CD4-positive, CD25-positive, alpha-beta regulatory T cell (primary cell): ENCODE data around the gene CERS6. TPM values are rescaled to one million over a fixed set of nuclear protein-coding genes. Genes with fewer than 3 reads are reported as not detected.
A peak's percentile ranks its signal among the peaks of the same experiment; 100 is the strongest.

Experiments
- ATAC-seq, 2 donors: fragments of 150-1000 bp; cut with Tn5 transposase; one replicate each; pipeline ENCODE4 v1.10.0; 2021; ENCODE audit warnings: low read depth in 2 of 2, moderate number of reproducible peaks in 2 of 2, moderate library complexity in 1 of 2
- DNase-seq, 3 donors: peaks; one replicate each; pipeline versions ENCODE4 v3.0.0 to v3.0.0-alpha.2; 2012 to 2022; ENCODE audit warnings: mixed read lengths in 1 of 3
- H3K27ac ChIP-seq: one replicate; pipeline ENCODE4 v1.7.0; 2013; ENCODE audit warnings: mild to moderate bottlenecking, low read length; ENCODE audit not compliant: insufficient read depth, poor library complexity, severe bottlenecking
- H3K27me3 ChIP-seq: one replicate; pipeline ENCODE4 v1.7.0; 2013; ENCODE audit warnings: low read length; ENCODE audit not compliant: control insufficient read depth, insufficient read depth
- H3K36me3 ChIP-seq: one replicate; pipeline ENCODE4 v1.7.0; 2013; ENCODE audit warnings: mild to moderate bottlenecking, low read length, moderate library complexity; ENCODE audit not compliant: control insufficient read depth, insufficient read depth
- H3K4me1 ChIP-seq: 2 replicates; pipeline ENCODE4 v1.7.0; 2013; ENCODE audit warnings: mild to moderate bottlenecking, low read length; ENCODE audit not compliant: insufficient read depth, control insufficient read depth, poor library complexity, severe bottlenecking
- H3K4me3 ChIP-seq: one replicate; pipeline ENCODE4 v1.7.0; 2013; ENCODE audit warnings: low read depth, mild to moderate bottlenecking, low read length, moderate library complexity
- H3K9me3 ChIP-seq, 2 experiments: 1 replicate in 1 of 2; 2 replicates in 1 of 2; pipeline ENCODE4 v1.7.0; 2013; ENCODE audit warnings: low read length in 2 of 2, mild to moderate bottlenecking in 1 of 2, moderate library complexity in 1 of 2; ENCODE audit not compliant: control insufficient read depth in 2 of 2
- H3K27ac Mint-ChIP-seq, 3 donors: one replicate each; pipeline ENCODE4 v1.8.0; 2020 to 2022; ENCODE audit warnings: mild to moderate bottlenecking in 3 of 3, mixed read lengths in 3 of 3, moderate library complexity in 2 of 3
- H3K27me3 Mint-ChIP-seq: one replicate; pipeline ENCODE4 v1.8.0; 2022; ENCODE audit warnings: mild to moderate bottlenecking, mixed read lengths
- H3K36me3 Mint-ChIP-seq: one replicate; pipeline ENCODE4 v1.8.0; 2020; ENCODE audit warnings: mixed read lengths
- H3K4me1 Mint-ChIP-seq, 4 donors: one replicate each; pipeline ENCODE4 v1.8.0; 2020 to 2022; ENCODE audit warnings: mixed read lengths in 4 of 4, mild to moderate bottlenecking in 1 of 4
- H3K4me3 Mint-ChIP-seq, 4 donors: one replicate each; pipeline ENCODE4 v1.8.0; 2020 to 2022; ENCODE audit warnings: mild to moderate bottlenecking in 4 of 4, mixed read lengths in 4 of 4, moderate library complexity in 3 of 4
- H3K9me3 Mint-ChIP-seq, 7 donors: one replicate each; pipeline ENCODE4 v1.8.0; 2020 to 2022; ENCODE audit warnings: mixed read lengths in 7 of 7, mild to moderate bottlenecking in 3 of 7, moderate library complexity in 2 of 7
- polyA plus RNA-seq, 4 donors: library from polyadenylated mRNA; unstranded; fragments of 300-500 nt; fragmentation: Illumina TruSeq; gene quantifications; one replicate each; pipeline ENCODE4 v1.2.3, GENCODE V29; 2021
- total RNA-seq: library from RNA; stranded (reverse); gene quantifications from one replicate; pipeline ENCODE4 v1.2.3, GENCODE V29; 2022

Gene CERS6
- total and polyA plus RNA-seq, 5 donors from 2014 or later = 1.3 to 5.3 (median 3.6) TPM

GRCh38 chr2:168717790-168718502, 261.9 kb downstream of the CERS6 start:
- Mint-ChIP-seq H3K36me3 (peaks cover 17% of the 10 kb centered on the region), H3K27me3 (peaks cover under 1% of the 10 kb centered on the region), H3K9me3 (no peaks in the 10 kb centered on the region), H3K4me1 (peaks cover 2 to 7% (median 6%) of the 10 kb centered on the region in 4 donors), H3K27ac (no peak overlapping the region), H3K4me3 (peak overlapping the region in 1 of 4 donors; percentile 39)
- Histone ChIP-seq H3K4me3 (no peak overlapping the region), H3K4me1 (peaks cover 8% of the 10 kb centered on the region), H3K27ac (no peak overlapping the region), H3K36me3 (no peaks in the 10 kb centered on the region), H3K27me3 (no peaks in the 10 kb centered on the region), H3K9me3 (no peaks in the 10 kb centered on the region)
- ATAC-seq = no peak
- no peak for DNase-seq

- no peak for ATAC-seq
- no peaks in the 10 kb centered on the region for H3K36me3 ChIP-seq
- no peak overlapping the region for H3K27ac ChIP-seq
- H3K9me3 Mint-ChIP-seq = no peaks in the 10 kb centered on the region
- no peak overlapping the region for H3K4me3 Mint-ChIP-seq
- no peak for DNase-seq
- no peak overlapping the region for H3K4me3 ChIP-seq
- H3K27me3 ChIP-seq = no peaks in the 10 kb centered on the region
- no peak overlapping the region for H3K27ac Mint-ChIP-seq
- H3K4me1 Mint-ChIP-seq = peaks cover 4 to 7% (median 6%) of the 10 kb centered on the region in 4 donors
- H3K4me1 ChIP-seq = peaks cover 8% of the 10 kb centered on the region
- H3K9me3 ChIP-seq = no peaks in the 10 kb centered on the region
- no peaks in the 10 kb centered on the region for H3K27me3 Mint-ChIP-seq
- H3K36me3 Mint-ChIP-seq = peaks cover 19% of the 10 kb centered on the region
Observed at GRCh38 chr2:168718622-168719021, 262.6 kb downstream of the CERS6 start.

- Mint-ChIP-seq H3K27me3 (no peaks in the 10 kb centered on the region), H3K4me3 (no peak overlapping the region), H3K36me3 (peaks cover 25% of the 10 kb centered on the region), H3K9me3 (no peaks in the 10 kb centered on the region), H3K4me1 (peaks cover 4 to 7% (median 6%) of the 10 kb centered on the region in 4 donors), H3K27ac (no peak overlapping the region)
- Histone ChIP-seq H3K9me3 (no peaks in the 10 kb centered on the region), H3K4me3 (no peak overlapping the region), H3K27ac (no peak overlapping the region), H3K27me3 (no peaks in the 10 kb centered on the region), H3K4me1 (peaks cover 8% of the 10 kb centered on the region), H3K36me3 (no peaks in the 10 kb centered on the region)
- DNase-seq (no peak), ATAC-seq (no peak)
Observed at GRCh38 chr2:168719446-168719845, 263.4 kb downstream of the CERS6 start.

- peaks cover 2 to 5% (median 4%) of the 10 kb centered on the region in 4 donors for H3K4me1 Mint-ChIP-seq
- H3K27ac Mint-ChIP-seq = no peak overlapping the region
- H3K27ac ChIP-seq = no peak overlapping the region
- no peak for ATAC-seq
- H3K27me3 ChIP-seq = no peaks in the 10 kb centered on the region
- no peaks in the 10 kb centered on the region for H3K9me3 ChIP-seq
- H3K4me3 Mint-ChIP-seq = no peak overlapping the region
- no peak for DNase-seq
- H3K36me3 Mint-ChIP-seq = peaks cover 25% of the 10 kb centered on the region
- H3K27me3 Mint-ChIP-seq = no peaks in the 10 kb centered on the region
- H3K4me1 ChIP-seq = peaks cover 7% of the 10 kb centered on the region
- H3K36me3 ChIP-seq = no peaks in the 10 kb centered on the region
- H3K9me3 Mint-ChIP-seq = no peaks in the 10 kb centered on the region
- H3K4me3 ChIP-seq = no peak overlapping the region
Observed at GRCh38 chr2:168722592-168722991, 266.5 kb downstream of the CERS6 start.

- Histone ChIP-seq H3K27me3 (no peaks in the 10 kb centered on the region), H3K27ac (no peak overlapping the region), H3K4me3 (no peak overlapping the region), H3K9me3 (no peaks in the 10 kb centered on the region), H3K36me3 (no peaks in the 10 kb centered on the region), H3K4me1 (no peaks in the 10 kb centered on the region)
- ATAC-seq = no peak
- Mint-ChIP-seq H3K27ac (no peak overlapping the region), H3K27me3 (no peaks in the 10 kb centered on the region), H3K4me1 (peaks cover 0 to 4% (median 0%) of the 10 kb centered on the region in 4 donors), H3K4me3 (no peak overlapping the region), H3K9me3 (no peaks in the 10 kb centered on the region), H3K36me3 (peaks cover 25% of the 10 kb centered on the region)
- no peak for DNase-seq
Observed at GRCh38 chr2:168723275-168723899, 267.3 kb downstream of the CERS6 start.

GRCh38 chr2:168726375-168726774, 270.3 kb downstream of the CERS6 start:
- no peaks in the 10 kb centered on the region for H3K9me3 ChIP-seq
- no peak overlapping the region for H3K27ac Mint-ChIP-seq
- H3K4me1 Mint-ChIP-seq = peaks cover 0 to 4% (median 0%) of the 10 kb centered on the region in 4 donors
- no peak overlapping the region for H3K4me3 Mint-ChIP-seq
- H3K4me1 ChIP-seq = no peaks in the 10 kb centered on the region
- no peaks in the 10 kb centered on the region for H3K36me3 ChIP-seq
- no peaks in the 10 kb centered on the region for H3K27me3 ChIP-seq
- no peak for ATAC-seq
- DNase-seq = no peak
- no peak overlapping the region for H3K4me3 ChIP-seq
- H3K9me3 Mint-ChIP-seq = no peaks in the 10 kb centered on the region
- H3K27me3 Mint-ChIP-seq = no peaks in the 10 kb centered on the region
- no peak overlapping the region for H3K27ac ChIP-seq
- peaks cover 21% of the 10 kb centered on the region for H3K36me3 Mint-ChIP-seq

GRCh38 chr2:168727904-168728470, 271.9 kb downstream of the CERS6 start:
- Mint-ChIP-seq H3K9me3 (no peaks in the 10 kb centered on the region), H3K27me3 (no peaks in the 10 kb centered on the region), H3K27ac (no peak overlapping the region), H3K4me1 (peaks cover 0 to 4% (median 0%) of the 10 kb centered on the region in 4 donors), H3K4me3 (no peak overlapping the region), H3K36me3 (peaks cover 11% of the 10 kb centered on the region)
- Histone ChIP-seq H3K4me1 (no peaks in the 10 kb centered on the region), H3K36me3 (no peaks in the 10 kb centered on the region), H3K27me3 (no peaks in the 10 kb centered on the region), H3K9me3 (no peaks in the 10 kb centered on the region), H3K27ac (no peak overlapping the region), H3K4me3 (no peak overlapping the region)
- no peak for ATAC-seq
- no peak for DNase-seq
